GM12892 (cell line): ENCODE measurements around the gene CACNA1E.

Source experiments
- POLR2A ChIP-seq: IDR thresholded peaks from 2 replicates; pipeline ENCODE4 v1.6.1; 2011; ENCODE audit warnings: low read depth, low read length, control low read depth
- TAF1 ChIP-seq: IDR thresholded peaks from 2 replicates; pipeline ENCODE4 v1.6.1; 2011; ENCODE audit warnings: low read depth, mild to moderate bottlenecking, control low read depth, low read length, borderline replicate concordance

- TF ChIP-seq POLR2A (no peak), TAF1 (no peak)
Measured at GRCh38 chr1:181767001-181767708, 283.8 kb downstream of the CACNA1E start.
